Pancreas (tissue), 10 donors: ENCODE measurements around the gene OSBPL8. TPM values are rescaled to one million over a fixed set of nuclear protein-coding genes. Genes with fewer than 3 reads are reported as not detected.
A peak's percentile ranks its signal among the peaks of the same experiment; 100 is the strongest.
"Not testable (repeated sequence)": the region's sequence is repeated elsewhere in the genome, so short reads cannot be mapped to it uniquely, and the experiment has no call there.

Source experiments
- ATAC-seq, 4 donors: fragments of 200-7000 bp; cut with Tn5 transposase; one replicate each; pipeline versions ENCODE4 v1.8.0 to v1.9.1; 2020; ENCODE audit warnings: mild to moderate bottlenecking in 4 of 4, moderate library complexity in 4 of 4
- DNase-seq, 6 donors: peaks; one replicate each; pipeline ENCODE4 v3.0.0-alpha.2; 2020
- FAIRE-seq: peaks from 2 replicates; lab custom pipeline; 2012; peaks lifted over from hg19 to GRCh38; lab: Jason Lieb, UNC
- H3K27ac ChIP-seq, 4 donors: fragments of 200-600 bp; sonication (generic); 1 replicate in 3 of 4; 2 replicates in 1 of 4; pipeline versions ENCODE4 v1.5.0 to v1.8.0; 2020
- H3K27me3 ChIP-seq, 4 donors: fragments of 200-600 bp; one replicate each; pipeline ENCODE4 v1.8.0; 2021
- H3K36me3 ChIP-seq, 3 donors: fragments of 200-600 bp; sonication (generic) in 1 of 3; one replicate each; pipeline versions ENCODE4 v1.5.0 to v1.8.0; 2020 to 2021
- H3K4me1 ChIP-seq, 3 donors: fragments of 200-600 bp; one replicate each; pipeline ENCODE4 v1.8.0; 2021
- H3K4me3 ChIP-seq, 4 donors: fragments of 200-600 bp; sonication (generic) in 2 of 4; one replicate each; pipeline versions ENCODE4 v1.5.0 to v1.8.0; 2020 to 2021
- H3K9me3 ChIP-seq, 4 donors: fragments of 200-600 bp; one replicate each; pipeline ENCODE4 v1.8.0; 2021
- WGBS, 2 donors: extraction: QIAGEN DNeasy Blood & Tissue Kit; methylation state at CpG; one replicate each; pipeline ENCODE4 v1.1.7; 2013; 5-methylcytosine and 5-hydroxymethylcytosine counted together
- intact Hi-C, 3 donors: fragments of 100-400 bp; cut with DNase I; formaldehyde crosslinking; loops; one replicate each; pipeline versions ENCODE4 v1.11.1 to v1.14.2; 2022
- polyA plus RNA-seq, 2 donors: library from polyadenylated mRNA; stranded (reverse); fragments of 200-250 nt; gene quantifications; one replicate each; pipeline ENCODE4 v1.2.3, GENCODE V29; 2013
- total RNA-seq, 6 donors: library from RNA; stranded (reverse); fragmentation: NEBNext Ultra II Directional in 4 of 6; extraction: Animal tissue kit (Norgen Biotek cat#: 25700) in 4 of 6; gene quantifications; one replicate each; pipeline versions ENCODE4 v1.2.1 to v1.2.4, GENCODE V29; 2021 to 2023
- TF ChIP-seq, protein P1 (sequence below), 4 donors: fragments of 200-600 bp; sonication (generic) in 3 of 4; IDR thresholded peaks; one replicate each; pipeline versions ENCODE4 v1.5.0 to v1.8.0; 2021; ENCODE audit warnings: antibody characterized with exemption in 4 of 4
- donor health status: healthy with polysubstance abuse.
- donor health status: DM: no; HTN: no; CAD: no; lungs with moderate emphysema.
- donor health status: DM: no; HTN: no; CAD: no.
- donor health status: control.
- donor health status: control.
- donor health status: Bipolar disorder and iron deficiency.
- donor health status: DM: yes; HTN: yes; CAD: no.
- donor health status: DM: no; HTN: no; CAD: no.
- donor health status: DM: no; HTN: no; CAD: no.
- donor health status: DM: yes; HTN: yes; CAD: no.

The OSBPL8 gene
- total and polyA plus RNA-seq, 8 donors: 3.6 to 39.6 (median 22.7) TPM

DNA sequence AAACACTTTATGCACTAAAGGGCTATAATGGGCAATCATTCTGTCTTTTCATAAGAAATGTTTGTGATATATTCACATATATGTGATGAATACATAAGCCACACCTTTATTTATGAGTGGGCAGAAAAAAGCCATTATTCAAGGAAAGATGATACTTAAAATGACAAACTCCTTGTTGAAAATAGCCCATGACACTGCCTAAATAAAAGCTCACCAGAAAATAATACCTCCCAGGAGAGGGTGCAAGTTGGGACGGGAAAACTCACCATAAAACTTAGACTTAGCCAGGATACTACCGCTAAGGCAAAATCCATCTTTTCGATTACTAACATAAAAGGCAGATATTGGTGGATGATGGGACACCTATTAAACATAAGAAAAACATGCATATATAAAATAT, 175.6 kb downstream of the OSBPL8 start:
- Histone ChIP-seq H3K9me3 (no peaks in the 10 kb centered on the region), H3K4me3 (no peak overlapping the region), H3K27me3 (no peaks in the 10 kb centered on the region), H3K4me1 (peaks cover 0 to 3% (median 0%) of the 10 kb centered on the region in 3 donors), H3K27ac (no peak overlapping the region), H3K36me3 (peaks cover 0 to 6% (median 3%) of the 10 kb centered on the region in 3 donors)
- TF ChIP-seq, protein P1, sequence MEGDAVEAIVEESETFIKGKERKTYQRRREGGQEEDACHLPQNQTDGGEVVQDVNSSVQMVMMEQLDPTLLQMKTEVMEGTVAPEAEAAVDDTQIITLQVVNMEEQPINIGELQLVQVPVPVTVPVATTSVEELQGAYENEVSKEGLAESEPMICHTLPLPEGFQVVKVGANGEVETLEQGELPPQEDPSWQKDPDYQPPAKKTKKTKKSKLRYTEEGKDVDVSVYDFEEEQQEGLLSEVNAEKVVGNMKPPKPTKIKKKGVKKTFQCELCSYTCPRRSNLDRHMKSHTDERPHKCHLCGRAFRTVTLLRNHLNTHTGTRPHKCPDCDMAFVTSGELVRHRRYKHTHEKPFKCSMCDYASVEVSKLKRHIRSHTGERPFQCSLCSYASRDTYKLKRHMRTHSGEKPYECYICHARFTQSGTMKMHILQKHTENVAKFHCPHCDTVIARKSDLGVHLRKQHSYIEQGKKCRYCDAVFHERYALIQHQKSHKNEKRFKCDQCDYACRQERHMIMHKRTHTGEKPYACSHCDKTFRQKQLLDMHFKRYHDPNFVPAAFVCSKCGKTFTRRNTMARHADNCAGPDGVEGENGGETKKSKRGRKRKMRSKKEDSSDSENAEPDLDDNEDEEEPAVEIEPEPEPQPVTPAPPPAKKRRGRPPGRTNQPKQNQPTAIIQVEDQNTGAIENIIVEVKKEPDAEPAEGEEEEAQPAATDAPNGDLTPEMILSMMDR (IDR thresholded peaks at IDR 0.05): no peak
- ATAC-seq: no peak
- intact Hi-C loops: no loop called here
- WGBS, 2 donors: 98 to 99% methylated on average over 3 of the region's 3 CpGs
- no peak for FAIRE-seq
- no peak for DNase-seq

DNA sequence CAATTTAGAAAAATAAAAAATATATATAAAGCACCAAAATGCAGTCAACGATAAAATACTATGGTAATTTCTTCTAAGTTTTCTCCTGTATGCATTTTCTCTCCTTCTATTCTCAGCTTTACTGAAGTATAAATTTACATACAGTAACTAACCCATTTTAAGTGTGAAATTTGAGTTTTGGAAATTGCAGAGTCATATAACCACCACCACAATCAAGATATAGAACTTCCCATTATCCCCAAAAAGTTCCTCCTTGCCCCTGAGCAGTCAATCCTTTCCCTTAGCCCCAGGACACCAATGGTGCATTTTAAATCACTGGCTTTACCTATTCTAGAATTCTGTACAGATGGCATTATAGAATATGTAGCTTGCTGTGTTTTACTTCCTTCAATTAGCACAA, 180.3 kb downstream of the OSBPL8 start:
- Histone ChIP-seq H3K27me3 (no peaks in the 10 kb centered on the region), H3K4me3 (no peak overlapping the region), H3K9me3 (no peaks in the 10 kb centered on the region), H3K4me1 (no peaks in the 10 kb centered on the region), H3K27ac (no peak overlapping the region), H3K36me3 (peaks cover 0 to 10% (median 5%) of the 10 kb centered on the region in 3 donors)
- WGBS, 2 donors: 93 to 96% methylated on average over 1 of the region's 1 CpG
- intact Hi-C loops: no loop called here
- TF ChIP-seq, protein P1 (IDR thresholded peaks at IDR 0.05): no peak
- FAIRE-seq: no peak
- no peak for ATAC-seq
- no peak for DNase-seq

DNA sequence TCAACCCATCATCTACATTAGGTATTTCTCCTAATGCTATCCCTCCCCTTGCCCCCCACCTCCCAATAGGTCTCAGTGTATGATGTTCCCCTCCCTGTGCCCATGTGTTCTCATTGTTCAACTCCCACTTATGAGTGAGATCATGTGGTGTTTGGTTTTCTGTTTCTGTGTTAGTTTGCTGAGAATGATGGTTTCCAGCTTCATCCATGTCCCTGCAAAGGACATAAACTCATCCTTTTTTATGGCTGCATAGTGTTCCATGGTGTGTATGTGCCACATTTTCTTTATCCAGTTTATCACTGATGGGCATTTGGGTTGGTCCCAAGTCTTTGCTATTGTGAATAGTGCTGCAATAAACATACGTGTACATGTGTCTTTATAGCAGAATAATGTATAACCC, 182.7 kb downstream of the OSBPL8 start:
- H3K9me3 ChIP-seq, FAIRE-seq, H3K4me3 ChIP-seq, ATAC-seq, H3K27ac ChIP-seq, DNase-seq, intact Hi-C loops, H3K27me3 ChIP-seq, H3K4me1 ChIP-seq, H3K36me3 ChIP-seq: not testable (repeated sequence)
- 97% methylated on average over 1 of the region's 1 CpG for WGBS, 2 donors

DNA sequence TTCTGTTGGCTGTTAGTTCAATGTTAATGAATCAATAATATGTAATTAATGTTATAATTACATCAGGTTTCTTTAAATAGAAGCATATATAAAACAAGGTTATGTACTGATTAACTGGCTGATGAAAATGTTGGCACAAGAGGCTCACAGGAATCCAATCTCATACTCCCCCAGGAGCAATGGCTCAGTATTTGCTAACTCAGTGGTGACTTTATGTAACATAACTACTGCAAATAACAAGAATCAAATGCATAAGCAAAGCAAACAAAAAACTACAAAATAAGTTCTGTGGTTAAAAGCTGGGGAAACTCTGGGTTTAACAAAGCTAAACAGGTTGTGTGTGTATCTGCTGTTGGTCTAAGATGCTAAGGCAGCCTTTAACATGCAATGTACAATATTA, 183.6 kb downstream of the OSBPL8 start:
- Histone ChIP-seq H3K4me3 (no peak overlapping the region), H3K4me1 (no peaks in the 10 kb centered on the region), H3K9me3 (no peaks in the 10 kb centered on the region), H3K36me3 (peaks cover 0 to 10% (median 5%) of the 10 kb centered on the region in 3 donors), H3K27me3 (no peaks in the 10 kb centered on the region), H3K27ac (no peak overlapping the region)
- ATAC-seq (no peak), DNase-seq (no peak), FAIRE-seq (no peak)
- intact Hi-C loops: no loop called here
- TF ChIP-seq, protein P1 (IDR thresholded peaks at IDR 0.05): no peak

DNA sequence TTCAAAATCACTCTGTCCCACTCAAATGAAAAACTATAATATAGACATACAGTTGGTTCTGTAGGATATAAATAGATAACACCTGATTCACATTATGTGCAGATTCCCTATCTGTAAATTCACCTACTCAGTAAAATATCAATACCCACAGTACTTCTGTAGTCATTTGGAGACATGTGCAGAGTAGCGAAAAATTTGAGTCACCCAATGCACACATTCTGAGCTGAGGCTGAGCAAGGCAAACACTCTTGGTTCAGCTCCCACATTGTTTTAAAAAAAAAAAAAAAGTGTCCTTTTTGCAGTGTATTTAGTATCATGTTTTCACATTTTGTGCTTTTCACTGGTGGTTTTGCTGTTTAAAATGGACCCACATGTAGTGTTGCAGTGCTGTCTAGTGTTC, 184.1 kb downstream of the OSBPL8 start:
- TF ChIP-seq, protein P1 (IDR thresholded peaks at IDR 0.05): no peak
- peak in 1 of 4 donors; percentile 34 for ATAC-seq
- peaks cover 0 to 10% (median 5%) of the 10 kb centered on the region in 3 donors for H3K36me3 ChIP-seq
- FAIRE-seq: no peak
- H3K4me3 ChIP-seq: no peak overlapping the region
- no peaks in the 10 kb centered on the region for H3K27me3 ChIP-seq
- no peak overlapping the region for H3K27ac ChIP-seq
- 97 to 100% methylated on average over 1 of the region's 1 CpG for WGBS, 2 donors
- intact Hi-C loops: no loop called here
- no peaks in the 10 kb centered on the region for H3K4me1 ChIP-seq
- H3K9me3 ChIP-seq: no peaks in the 10 kb centered on the region
- DNase-seq: no peak
